Smooth muscle cell (in vitro differentiated cells): ENCODE data around the gene IL1B. TPM values are rescaled to one million over a fixed set of nuclear protein-coding genes. Genes with fewer than 3 reads are reported as not detected.

Experiments used
- DNase-seq: peaks from one replicate; lab custom pipeline; 2025; ENCODE audit not compliant: unreplicated experiment; lab: John Stamatoyannopoulos, UW
- H2AFZ ChIP-seq: fragments of 200-600 bp; sonication (generic); 2 replicates; pipeline ENCODE4 v1.6.0; 2016; ENCODE audit warnings: antibody characterized with exemption, low read depth, mild to moderate bottlenecking
- H3F3A ChIP-seq: fragments of 200-600 bp; sonication (generic); 2 replicates; pipeline ENCODE4 v1.6.0; 2017; ENCODE audit warnings: antibody characterized with exemption, low read depth
- H3K27ac ChIP-seq: fragments of 200-600 bp; sonication (generic); 2 replicates; pipeline ENCODE4 v1.5.1; 2016; ENCODE audit warnings: low read depth, mild to moderate bottlenecking
- H3K27me3 ChIP-seq: fragments of 200-600 bp; sonication (generic); 2 replicates; pipeline ENCODE4 v1.6.1; 2016; ENCODE audit warnings: low read depth, mild to moderate bottlenecking
- H3K36me3 ChIP-seq: fragments of 200-600 bp; sonication (generic); 2 replicates; pipeline ENCODE4 v1.5.1; 2016; ENCODE audit warnings: low read depth
- H3K4me1 ChIP-seq: fragments of 200-600 bp; sonication (generic); 2 replicates; pipeline ENCODE4 v1.5.1; 2016; ENCODE audit warnings: low read depth
- H3K4me2 ChIP-seq: fragments of 200-600 bp; sonication (generic); 2 replicates; pipeline ENCODE4 v1.6.0; 2016; ENCODE audit warnings: mild to moderate bottlenecking
- H3K4me3 ChIP-seq: fragments of 200-600 bp; sonication (generic); 2 replicates; pipeline ENCODE4 v1.5.1; 2016; ENCODE audit warnings: mild to moderate bottlenecking
- H3K79me2 ChIP-seq: fragments of 200-600 bp; sonication (generic); 2 replicates; pipeline ENCODE4 v1.6.0; 2016; ENCODE audit warnings: low read depth, mild to moderate bottlenecking
- H3K9ac ChIP-seq: fragments of 200-600 bp; sonication (generic); 2 replicates; pipeline ENCODE4 v1.6.0; 2016; ENCODE audit warnings: low read depth
- H3K9me3 ChIP-seq: fragments of 200-600 bp; sonication (generic); replicated peaks from 2 replicates; pipeline ENCODE4 v1.5.1; 2016; ENCODE audit warnings: low read depth
- H4K20me1 ChIP-seq: fragments of 200-600 bp; sonication (generic); 2 replicates; pipeline ENCODE4 v1.6.0; 2016; ENCODE audit warnings: low read depth
- WGBS: methylation state at CpG from one replicate; pipeline ENCODE4 v1.1.7; 2016; ENCODE audit warnings: low lambda C conversion rate; 5-methylcytosine and 5-hydroxymethylcytosine counted together
- polyA plus RNA-seq: library from polyadenylated mRNA; unstranded; fragments of >200 nt; fragmentation: Nextera tagmentation; extraction: Ambion mirVana; gene quantifications from 2 replicates; pipeline ENCODE4 v1.2.1, GENCODE V29; 2016
- total RNA-seq: library from RNA; depleted of rRNA; stranded (reverse); fragments of >200 nt; gene quantifications from 2 replicates; pipeline ENCODE4 v1.2.3, GENCODE V29; 2014
- TF ChIP-seq, protein P1 (sequence below): fragments of 200-600 bp; sonication (generic); IDR thresholded peaks from 2 replicates; pipeline ENCODE4 v1.5.1; 2017; ENCODE audit warnings: borderline replicate concordance, mild to moderate bottlenecking, antibody characterized with exemption; ENCODE audit not compliant: insufficient read depth, poor library complexity, severe bottlenecking

The IL1B gene
- total and polyA plus RNA-seq, 2 experiments from 2014 or later, result not detected

DNA sequence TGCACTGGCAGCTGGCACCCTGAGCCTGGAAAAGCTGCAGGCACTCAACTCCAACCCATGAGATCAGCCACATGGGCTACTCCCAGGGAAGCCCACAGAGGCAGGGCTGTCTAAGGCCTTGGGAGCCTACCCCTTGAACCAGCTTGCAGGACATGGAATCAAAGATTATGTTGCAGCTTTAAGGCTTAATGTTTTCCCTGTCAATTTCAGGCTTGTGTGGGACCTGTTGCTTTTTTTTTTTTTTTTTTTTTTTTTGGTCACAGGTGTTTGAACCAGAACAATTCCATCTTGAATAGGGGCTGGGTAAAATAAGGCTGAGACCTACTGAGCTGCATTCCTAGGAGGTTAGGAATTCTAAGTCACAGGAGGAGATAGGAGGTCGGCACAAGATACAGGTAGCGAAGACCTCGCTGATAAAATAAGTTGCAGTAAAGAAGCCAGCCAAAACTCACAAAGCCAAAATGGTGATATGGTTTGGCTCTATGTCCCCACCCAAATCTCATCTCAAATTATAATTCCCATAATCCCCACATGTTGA is 44.8 kb downstream of the IL1B start:
- peaks cover 15% of the 10 kb centered on the region for H3F3A ChIP-seq
- H3K27ac ChIP-seq, result no peak overlapping the region
- H3K4me3 ChIP-seq, result no peak overlapping the region
- peaks cover 5% of the 10 kb centered on the region for H3K4me1 ChIP-seq
- no peak overlapping the region for H3K4me2 ChIP-seq
- 90% methylated on average over 3 of the region's 3 CpGs for WGBS
- H3K9ac ChIP-seq, result no peak overlapping the region
- no peaks in the 10 kb centered on the region for H3K79me2 ChIP-seq
- H2AFZ ChIP-seq, result no peak overlapping the region
- no peaks in the 10 kb centered on the region for H3K9me3 ChIP-seq
- no peak for DNase-seq
- TF ChIP-seq, protein P1, sequence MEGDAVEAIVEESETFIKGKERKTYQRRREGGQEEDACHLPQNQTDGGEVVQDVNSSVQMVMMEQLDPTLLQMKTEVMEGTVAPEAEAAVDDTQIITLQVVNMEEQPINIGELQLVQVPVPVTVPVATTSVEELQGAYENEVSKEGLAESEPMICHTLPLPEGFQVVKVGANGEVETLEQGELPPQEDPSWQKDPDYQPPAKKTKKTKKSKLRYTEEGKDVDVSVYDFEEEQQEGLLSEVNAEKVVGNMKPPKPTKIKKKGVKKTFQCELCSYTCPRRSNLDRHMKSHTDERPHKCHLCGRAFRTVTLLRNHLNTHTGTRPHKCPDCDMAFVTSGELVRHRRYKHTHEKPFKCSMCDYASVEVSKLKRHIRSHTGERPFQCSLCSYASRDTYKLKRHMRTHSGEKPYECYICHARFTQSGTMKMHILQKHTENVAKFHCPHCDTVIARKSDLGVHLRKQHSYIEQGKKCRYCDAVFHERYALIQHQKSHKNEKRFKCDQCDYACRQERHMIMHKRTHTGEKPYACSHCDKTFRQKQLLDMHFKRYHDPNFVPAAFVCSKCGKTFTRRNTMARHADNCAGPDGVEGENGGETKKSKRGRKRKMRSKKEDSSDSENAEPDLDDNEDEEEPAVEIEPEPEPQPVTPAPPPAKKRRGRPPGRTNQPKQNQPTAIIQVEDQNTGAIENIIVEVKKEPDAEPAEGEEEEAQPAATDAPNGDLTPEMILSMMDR, result no peak
- H4K20me1 ChIP-seq, result no peaks in the 10 kb centered on the region
- H3K36me3 ChIP-seq, result no peaks in the 10 kb centered on the region
- H3K27me3 ChIP-seq, result no peaks in the 10 kb centered on the region

DNA sequence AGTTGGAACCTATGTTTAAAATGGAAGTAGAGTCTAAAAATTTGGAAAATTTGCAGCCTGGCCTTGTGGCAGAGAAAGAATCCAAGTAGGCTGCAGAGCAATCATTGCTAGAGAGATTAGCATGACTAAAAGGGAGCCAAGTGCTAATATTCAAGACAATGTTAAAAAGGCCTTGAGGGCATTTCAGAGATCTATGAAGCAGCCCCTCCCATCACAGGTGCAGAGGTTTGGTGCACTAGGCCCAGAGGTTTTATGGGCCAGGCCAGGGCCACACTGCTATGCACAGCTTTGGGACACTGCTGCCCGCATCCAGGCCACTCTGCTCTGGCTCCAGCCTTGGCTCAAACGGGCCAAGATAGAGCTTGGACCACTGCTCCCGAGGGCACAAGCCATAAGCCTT is 45.6 kb downstream of the IL1B start:
- Histone ChIP-seq H3K79me2 (no peaks in the 10 kb centered on the region), H3K9ac (no peak overlapping the region), H4K20me1 (no peaks in the 10 kb centered on the region), H3K4me2 (no peak overlapping the region), H3K36me3 (no peaks in the 10 kb centered on the region), H3K27ac (no peak overlapping the region), H3F3A (peaks cover 15% of the 10 kb centered on the region), H3K27me3 (no peaks in the 10 kb centered on the region), H3K4me3 (no peak overlapping the region), H3K4me1 (peaks cover 5% of the 10 kb centered on the region), H3K9me3 (no peaks in the 10 kb centered on the region), H2AFZ (no peak overlapping the region)
- DNase-seq, result no peak
- TF ChIP-seq, protein P1, result no peak
- WGBS, result 95% methylated on average over 3 of the region's 3 CpGs

DNA sequence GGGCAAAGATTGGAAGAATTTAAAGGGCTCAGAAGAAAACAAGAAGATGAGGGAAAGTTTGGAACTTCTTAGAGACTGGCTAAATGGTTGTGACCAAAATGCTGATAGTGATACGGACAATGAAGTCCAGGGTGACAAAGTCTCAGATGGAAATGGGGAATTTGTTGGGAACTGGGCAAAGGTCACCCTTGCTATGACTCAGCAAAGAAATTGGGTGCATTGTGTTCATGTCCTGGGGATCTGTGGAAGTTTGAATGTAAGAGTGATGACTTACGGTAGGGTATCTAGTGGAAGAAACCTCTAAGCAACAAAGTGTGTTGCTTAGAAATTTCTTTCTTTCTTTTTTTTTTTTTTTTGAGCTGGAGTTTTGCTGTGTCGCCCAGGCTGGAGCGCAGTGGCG is 46.3 kb downstream of the IL1B start:
- Histone ChIP-seq H3K79me2 (no peaks in the 10 kb centered on the region), H3K36me3 (no peaks in the 10 kb centered on the region), H3K4me1 (peaks cover 5% of the 10 kb centered on the region), H3K9ac (no peak overlapping the region), H3K4me3 (no peak overlapping the region), H3K9me3 (no peaks in the 10 kb centered on the region), H3K27me3 (no peaks in the 10 kb centered on the region), H3K27ac (no peak overlapping the region), H4K20me1 (no peaks in the 10 kb centered on the region), H2AFZ (no peak overlapping the region), H3F3A (peaks cover 15% of the 10 kb centered on the region), H3K4me2 (no peak overlapping the region)
- TF ChIP-seq, protein P1, result no peak
- WGBS, result 94% methylated on average over 5 of the region's 5 CpGs
- no peak for DNase-seq

DNA sequence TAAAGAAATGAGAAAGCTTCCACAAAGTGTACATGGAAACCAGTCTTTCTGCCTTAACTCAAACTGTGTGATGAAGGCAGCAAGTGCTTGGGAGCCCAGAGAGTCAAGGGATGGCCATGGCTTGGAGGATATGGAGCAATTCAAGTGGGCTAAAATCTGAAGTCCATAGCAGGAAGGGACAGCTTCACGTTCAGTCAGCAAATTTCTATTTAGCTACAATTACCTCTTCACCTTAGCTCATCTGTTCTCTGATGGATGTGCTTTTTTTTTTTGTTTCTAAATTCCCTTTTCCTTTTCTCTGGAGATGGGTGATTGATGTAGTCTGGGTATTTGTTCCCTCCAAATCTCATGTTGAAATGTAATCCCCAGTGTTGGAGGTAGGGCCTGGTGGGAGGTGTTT is 47.4 kb downstream of the IL1B start:
- Histone ChIP-seq H3F3A (peaks cover 15% of the 10 kb centered on the region), H3K9ac (no peak overlapping the region), H3K36me3 (no peaks in the 10 kb centered on the region), H3K4me1 (peaks cover 14% of the 10 kb centered on the region), H3K4me3 (no peak overlapping the region), H3K4me2 (no peak overlapping the region), H3K79me2 (no peaks in the 10 kb centered on the region), H3K27me3 (no peaks in the 10 kb centered on the region), H2AFZ (no peak overlapping the region), H3K27ac (no peak overlapping the region), H4K20me1 (no peaks in the 10 kb centered on the region), H3K9me3 (no peaks in the 10 kb centered on the region)
- DNase-seq, result no peak
- TF ChIP-seq, protein P1, result no peak
- 96% methylated on average over 1 of the region's 1 CpG for WGBS
